Thyroid gland (tissue), 4 donors: ENCODE data around the gene SLC12A3. TPM values are rescaled to one million over a fixed set of nuclear protein-coding genes. Genes with fewer than 3 reads are reported as not detected.

ENCODE experiments used
- DNase-seq, 2 donors: peaks; one replicate each; pipeline ENCODE4 v3.0.0-alpha.2; 2019
- H3K27ac ChIP-seq, 3 donors: fragments of 200-600 bp; sonication (generic); 1 replicate in 2 of 3; 2 replicates in 1 of 3; pipeline ENCODE4 v1.5.1; 2016 to 2019; ENCODE audit warnings: mild to moderate bottlenecking in 1 of 3, moderate library complexity in 1 of 3
- H3K27me3 ChIP-seq: fragments of 200-600 bp; sonication (generic); one replicate; pipeline ENCODE4 v1.5.1; 2019
- H3K36me3 ChIP-seq, 2 donors: fragments of 200-600 bp; sonication (generic); one replicate each; pipeline ENCODE4 v1.5.1; 2016 to 2019
- H3K4me1 ChIP-seq, 2 donors: fragments of 200-600 bp; sonication (generic); one replicate each; pipeline ENCODE4 v1.5.1; 2017 to 2019
- H3K4me3 ChIP-seq, 3 donors: fragments of 200-600 bp; sonication (generic); replicated peaks in 1 of 3; 1 replicate in 2 of 3; 2 replicates in 1 of 3; pipeline ENCODE4 v1.5.1; 2016; ENCODE audit warnings: mild to moderate bottlenecking in 1 of 3
- H3K9me3 ChIP-seq: fragments of 200-600 bp; sonication (generic); one replicate; pipeline ENCODE4 v1.5.1; 2017
- CTCF ChIP-seq, 6 experiments: fragments of 200-600 bp in 3 of 6; fragments of 450-650 bp in 3 of 6; sonication (generic) in 3 of 6; IDR thresholded peaks; one replicate each; pipeline ENCODE4 v1.5.1; 2016 to 2019; ENCODE audit warnings: antibody characterized with exemption in 6 of 6, mild to moderate bottlenecking in 2 of 6, inconsistent platforms in 1 of 6, moderate library complexity in 1 of 6
- POLR2A ChIP-seq, 2 donors: fragments of 450-650 bp; IDR thresholded peaks; one replicate each; pipeline ENCODE4 v1.6.1; 2017; ENCODE audit warnings: antibody characterized with exemption in 2 of 2, mild to moderate bottlenecking in 2 of 2, moderate library complexity in 1 of 2
- WGBS, 2 donors: methylation state at CpG; one replicate each; pipeline ENCODE4 v1.1.5; 2017; 5-methylcytosine and 5-hydroxymethylcytosine counted together
- intact Hi-C: fragments of 100-400 bp; cut with DNase I; formaldehyde crosslinking; loops from one replicate; pipeline ENCODE4 v1.15.1; 2023
- microRNA counts, 2 donors: library from miRNA; unstranded; fragments of <30 nt; microRNA quantifications; one replicate each; lab custom pipeline; 2016 to 2017
- microRNA-seq: library from miRNA; unstranded; fragments of <30 nt; microRNA quantifications from one replicate; pipeline ENCODE4, GENCODE V29; 2016
- small RNA-seq: library from RNA; depleted of rRNA; stranded (forward); fragments of <200 nt; gene quantifications from one replicate; pipeline ENCODE3, GENCODE V24; 2016
- total RNA-seq, 4 donors: library from RNA; depleted of rRNA; stranded (reverse); fragments of >200 nt; gene quantifications; one replicate each; pipeline ENCODE4 v1.2.3, GENCODE V29; 2016

The SLC12A3 gene
- total RNA-seq, 4 donors from 2014 or later: not detected

GRCh38 chr16:56960681-56961281 is 95.8 kb downstream of the SLC12A3 start:
- Histone ChIP-seq H3K36me3 (no peaks in the 10 kb centered on the region), H3K27ac (no peak overlapping the region), H3K4me3 (no peak overlapping the region), H3K9me3 (no peaks in the 10 kb centered on the region), H3K27me3 (no peaks in the 10 kb centered on the region), H3K4me1 (peaks cover 0 to 30% of the 10 kb centered on the region in 2 donors)
- TF ChIP-seq POLR2A (IDR thresholded peaks at IDR 0.05) (no peak), CTCF (IDR thresholded peaks at IDR 0.05) (no peak)
- DNase-seq: no peak
- 78% methylated on average over 8 to 9 of the region's 13 CpGs for WGBS, 2 donors
- intact Hi-C loops: no loop called here

DNA sequence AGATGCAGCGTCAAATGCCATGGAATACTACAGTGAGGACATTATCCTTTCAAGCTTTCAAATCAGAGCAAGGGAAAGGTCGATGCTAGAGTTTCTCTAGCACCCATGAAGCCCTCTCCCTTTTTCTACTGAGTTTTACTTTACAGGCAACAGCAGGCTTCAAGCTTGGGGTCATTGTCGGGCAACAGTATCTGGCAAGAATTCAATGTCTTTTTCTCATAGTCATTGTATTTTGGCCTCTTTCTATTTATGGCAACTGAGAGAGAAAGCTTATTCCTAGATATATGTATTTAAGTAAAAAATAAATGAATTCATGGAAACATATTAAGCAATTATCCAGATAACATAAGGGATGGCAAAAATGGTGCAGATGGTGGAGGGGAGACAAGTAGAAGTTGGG is 96.4 kb downstream of the SLC12A3 start:
- no peak for TF ChIP-seq POLR2A (IDR thresholded peaks at IDR 0.05)
- TF ChIP-seq CTCF (IDR thresholded peaks at IDR 0.05): no peak
- Histone ChIP-seq H3K4me3 (no peak overlapping the region), H3K27ac (peak overlapping the region in 1 of 3 donors; percentile 43), H3K27me3 (no peaks in the 10 kb centered on the region), H3K36me3 (no peaks in the 10 kb centered on the region), H3K9me3 (no peaks in the 10 kb centered on the region), H3K4me1 (peaks cover 0 to 30% of the 10 kb centered on the region in 2 donors)
- no peak for DNase-seq
- intact Hi-C loops: no loop called here
- 64 to 79% methylated on average over 3 of the region's 3 CpGs for WGBS, 2 donors

- H3K36me3 ChIP-seq: no peaks in the 10 kb centered on the region
- intact Hi-C loops: no loop called here
- no peak within 1 kb of the TSS for H3K4me3 ChIP-seq
- H3K9me3 ChIP-seq: no peaks in the 10 kb centered on the region
- DNase-seq: no peak
- H3K27me3 ChIP-seq: no peaks in the 10 kb centered on the region
- WGBS, 2 donors: 70 to 78% methylated on average over 12 of the region's 12 CpGs
- peak within 1 kb of the TSS in 1 of 3 donors; percentile 43 for H3K27ac ChIP-seq
- peaks cover 0 to 30% of the 10 kb centered on the region in 2 donors for H3K4me1 ChIP-seq
- TF ChIP-seq POLR2A (IDR thresholded peaks at IDR 0.05): no peak
- no peak for TF ChIP-seq CTCF (IDR thresholded peaks at IDR 0.05)
These were observed 96.9 kb downstream of the SLC12A3 start, which contains the start of gene CETP for GRCh38 chr16:56961851-56962281. CETP (plus strand) TSS chr16:56961950; CDS start chr16:56961980, 30 bp downstream.

- H3K36me3 ChIP-seq: no peaks in the 10 kb centered on the region
- no peaks in the 10 kb centered on the region for H3K9me3 ChIP-seq
- peak; percentile 81 to 90 for DNase-seq
- intact Hi-C loops: no loop called here
- no peak overlapping the region for H3K27ac ChIP-seq
- H3K4me1 ChIP-seq: peaks cover 0 to 30% of the 10 kb centered on the region in 2 donors
- no peak overlapping the region for H3K4me3 ChIP-seq
- WGBS, 2 donors: 46 to 48% methylated on average over 27 to 29 of the region's 30 CpGs
- TF ChIP-seq CTCF (IDR thresholded peaks at IDR 0.05) (peak; percentile 38 to 84 (median 70)), POLR2A (IDR thresholded peaks at IDR 0.05) (no peak)
- no peaks in the 10 kb centered on the region for H3K27me3 ChIP-seq
These were observed 99.5 kb downstream of the SLC12A3 start for GRCh38 chr16:56964243-56965148.

MicroRNAs within 50 kb of the gene (microRNA counts, 767-probe panel; counts per million panel counts)
- 0 to 1,353 counts per million in 2 donors for microRNA hsa-miR-138-5p (lab: Ali Mortazavi, UCI)

Small RNAs within 50 kb of the gene (microRNA-seq; reads per million reads assigned to microRNA genes)
- gene MIR138-2: 637 reads per million, percentile 73 among the genes with 10 or more reads in this experiment
- gene MIR6863: not detected

Small RNAs within 50 kb of the gene (small RNA-seq; reads per million reads assigned to genes)
- gene MIR138-2: not detected

Other genes with a start within 250 kb of the SLC12A3 start
- gene MT1E, start 239.4 kb upstream of the SLC12A3 start, total RNA-seq: 1,000 to 10,000 TPM in 1 of 4 donors, 100 to 1,000 TPM in 3; 111 to 1,129 (median 368) TPM
- 10 to 100 TPM in 3 of 4 donors, 1 to 10 TPM in 1; 7.1 to 45.5 (median 33.8) TPM for gene MT1M, start 232.5 kb upstream of the SLC12A3 start, total RNA-seq
- gene MT1A, start 226.5 kb upstream of the SLC12A3 start, total RNA-seq: 10 to 100 TPM in 3 of 4 donors, 1 to 10 TPM in 1; 7.1 to 23.6 (median 16.8) TPM
- gene MT1B, start 213.3 kb upstream of the SLC12A3 start, total RNA-seq: not detected
- 100 to 1,000 TPM in 1 of 4 donors, 10 to 100 TPM in 3; 25.8 to 220 (median 45.1) TPM for gene MT1F, start 207.2 kb upstream of the SLC12A3 start, total RNA-seq
- gene MT1G, start 197.1 kb upstream of the SLC12A3 start, total RNA-seq: 100 to 1,000 TPM; 410 to 930 (median 704) TPM
- 100 to 1,000 TPM in 1 of 4 donors, 10 to 100 TPM in 2, not detected in 1; 45.4 to 179 (median 62.8) TPM for gene MT1H, start 195.4 kb upstream of the SLC12A3 start, total RNA-seq
- 1,000 to 10,000 TPM in 1 of 4 donors, 100 to 1,000 TPM in 3; 314 to 2,825 (median 445) TPM for gene MT1X, start 182.7 kb upstream of the SLC12A3 start, total RNA-seq
- gene NUP93, start 135.1 kb upstream of the SLC12A3 start, total RNA-seq: 100 to 1,000 TPM in 2 of 4 donors, 10 to 100 TPM in 2; 70.1 to 150 (median 97.4) TPM
- gene HERPUD1, start 66.9 kb downstream of the SLC12A3 start, total RNA-seq: 100 to 1,000 TPM; 212 to 659 (median 321) TPM
- 1 to 10 TPM in 3 of 4 donors, under 1 TPM in 1; 0.40 to 4.0 (median 1.7) TPM for gene CETP, start 96.7 kb downstream of the SLC12A3 start, total RNA-seq
- 10 to 100 TPM; 14.1 to 33.5 (median 20.5) TPM for gene NLRC5, start 124.3 kb downstream of the SLC12A3 start, total RNA-seq
- 10 to 100 TPM; 26.6 to 33.3 (median 29.2) TPM for gene CPNE2, start 227.4 kb downstream of the SLC12A3 start, total RNA-seq